ENCODE data around the gene RASEF. TPM values are rescaled to one million over a fixed set of nuclear protein-coding genes. Genes with fewer than 3 reads are reported as not detected.

RASEF gene
- total RNA-seq, 1 experiment from 2014 or later, result 12.3 TPM

GRCh38 chr9:82968816-82969215, 94.1 kb downstream of the RASEF start:
- no TSS peak for BruUV-seq (replicated peaks)
- no peaks in the 10 kb centered on the region for H4K20me1 ChIP-seq (ENCODE audit: low read length)
- no peaks in the 10 kb centered on the region for H3F3A ChIP-seq (ENCODE audit: low read length, unreplicated experiment)
- H3K27me3 ChIP-seq (ENCODE audit: low read length), result no peaks in the 10 kb centered on the region
- no peaks in the 10 kb centered on the region for H3K36me3 ChIP-seq (ENCODE audit: low read depth, low read length)
- H3K4me1 ChIP-seq (ENCODE audit: insufficient read depth, low read length), result no peaks in the 10 kb centered on the region
- no peak overlapping the region for H3K4me3 ChIP-seq (ENCODE audit: low read length)
- no peak overlapping the region for H2AFZ ChIP-seq (ENCODE audit: low read length)
- DNase-seq, result no peak
- H3K9me3 ChIP-seq (ENCODE audit: low read length), result no peaks in the 10 kb centered on the region
- H3K79me2 ChIP-seq (ENCODE audit: low read length), result no peaks in the 10 kb centered on the region
- no peak overlapping the region for H3K27ac ChIP-seq (ENCODE audit: low read length)
- no peak overlapping the region for H3K9ac ChIP-seq (ENCODE audit: low read length)
- intact Hi-C loops (cut with micrococcal nuclease), result no loop called here
- H3K9me2 ChIP-seq (replicated peaks; ENCODE audit: low read length), result no peaks in the 10 kb centered on the region
- ChIA-PET POLR2A (ENCODE audit: unreplicated experiment) (no interaction called here), CTCF (interaction anchor here (0.6 kb wide), 2 partner anchors 154 to 572 kb away, joined by 3 to 16 read pairs; no protein-coding TSS in a partner anchor)
- ATAC-seq, result no peak
- no peak for TF ChIP-seq EZH2 (IDR thresholded peaks at IDR 0.05; ENCODE audit: low read length, unreplicated experiment)
- TF ChIP-seq EZH2phosphoT487 (IDR thresholded peaks at IDR 0.05; ENCODE audit: borderline replicate concordance, low read length), result no peak
- no peak for TF ChIP-seq CTCF (conservative IDR thresholded peaks at IDR 0.05; ENCODE audit: low read depth, low read length)
- no peak overlapping the region for H3K4me2 ChIP-seq (ENCODE audit: low read length)

- Histone ChIP-seq H3F3A (ENCODE audit: low read length, unreplicated experiment) (no peaks in the 10 kb centered on the region), H3K9ac (ENCODE audit: low read length) (no peak overlapping the region), H3K4me2 (ENCODE audit: low read length) (no peak overlapping the region), H3K79me2 (ENCODE audit: low read length) (no peaks in the 10 kb centered on the region), H3K4me3 (ENCODE audit: low read length) (no peak overlapping the region), H3K27ac (ENCODE audit: low read length) (no peak overlapping the region), H4K20me1 (ENCODE audit: low read length) (no peaks in the 10 kb centered on the region), H3K27me3 (ENCODE audit: low read length) (no peaks in the 10 kb centered on the region), H3K9me2 (replicated peaks; ENCODE audit: low read length) (no peaks in the 10 kb centered on the region), H2AFZ (ENCODE audit: low read length) (no peak overlapping the region), H3K4me1 (ENCODE audit: insufficient read depth, low read length) (no peaks in the 10 kb centered on the region), H3K9me3 (ENCODE audit: low read length) (no peaks in the 10 kb centered on the region), H3K36me3 (ENCODE audit: low read depth, low read length) (no peaks in the 10 kb centered on the region)
- intact Hi-C loops (cut with micrococcal nuclease), result no loop called here
- ChIA-PET CTCF (interaction anchor here (0.6 kb wide), 1 partner anchor 155 kb away, joined by 16 read pairs; no protein-coding TSS in a partner anchor), POLR2A (ENCODE audit: unreplicated experiment) (no interaction called here)
- BruUV-seq (replicated peaks), result no TSS peak
- ATAC-seq (no peak), DNase-seq (no peak)
- TF ChIP-seq EZH2phosphoT487 (IDR thresholded peaks at IDR 0.05; ENCODE audit: borderline replicate concordance, low read length), result no peak
- no peak for TF ChIP-seq EZH2 (IDR thresholded peaks at IDR 0.05; ENCODE audit: low read length, unreplicated experiment)
- no peak for TF ChIP-seq CTCF (conservative IDR thresholded peaks at IDR 0.05; ENCODE audit: low read depth, low read length)
Observed at GRCh38 chr9:82968388-82968787, 94.6 kb downstream of the RASEF start.

GRCh38 chr9:82961504-82962125, 101.3 kb downstream of the RASEF start:
- CTCF ChIA-PET, result no interaction called here
- Histone ChIP-seq H3K9me2 (replicated peaks; ENCODE audit: low read length) (no peaks in the 10 kb centered on the region), H3K4me2 (ENCODE audit: low read length) (no peak overlapping the region), H3K36me3 (ENCODE audit: low read depth, low read length) (no peaks in the 10 kb centered on the region), H3K4me3 (ENCODE audit: low read length) (no peak overlapping the region), H3F3A (ENCODE audit: low read length, unreplicated experiment) (no peaks in the 10 kb centered on the region), H3K4me1 (ENCODE audit: insufficient read depth, low read length) (no peaks in the 10 kb centered on the region), H3K27me3 (ENCODE audit: low read length) (no peaks in the 10 kb centered on the region), H3K9ac (ENCODE audit: low read length) (no peak overlapping the region), H4K20me1 (ENCODE audit: low read length) (no peaks in the 10 kb centered on the region), H2AFZ (ENCODE audit: low read length) (no peak overlapping the region), H3K27ac (ENCODE audit: low read length) (no peak overlapping the region), H3K79me2 (ENCODE audit: low read length) (no peaks in the 10 kb centered on the region), H3K9me3 (ENCODE audit: low read length) (no peaks in the 10 kb centered on the region)
- peak; percentile 83 for DNase-seq
- intact Hi-C loops (cut with micrococcal nuclease), result loop anchor here (1.0 to 5.0 kb wide), 3 partner anchors 355 to 1239 kb away; no protein-coding TSS in a partner anchor
- BruUV-seq (replicated peaks), result no TSS peak
- TF ChIP-seq CTCF (conservative IDR thresholded peaks at IDR 0.05; ENCODE audit: low read depth, low read length), result peak; percentile 82
- no peak for TF ChIP-seq EZH2phosphoT487 (IDR thresholded peaks at IDR 0.05; ENCODE audit: borderline replicate concordance, low read length)
- no peak for TF ChIP-seq EZH2 (IDR thresholded peaks at IDR 0.05; ENCODE audit: low read length, unreplicated experiment)
- POLR2A ChIA-PET (ENCODE audit: unreplicated experiment), result no interaction called here
- ATAC-seq, result peak; percentile 93
